Fibroblast of lung (primary cell): ENCODE data around the gene CACNA1S. TPM values are rescaled to one million over a fixed set of nuclear protein-coding genes. Genes with fewer than 3 reads are reported as not detected.

ENCODE experiments used
- DNase-seq, 2 donors: peaks; one replicate each; pipeline versions ENCODE4 v3.0.0 to v3.0.0-alpha.2; 2010; ENCODE audit warnings: low read depth in 2 of 2
- H2AFZ ChIP-seq: 2 replicates; pipeline ENCODE4 v1.5.1; 2012; ENCODE audit warnings: low read length, control low read depth, inconsistent platforms
- H3K27ac ChIP-seq: 2 replicates; pipeline ENCODE4 v1.5.1; 2011; ENCODE audit warnings: low read length, control low read depth; ENCODE audit not compliant: insufficient read depth
- H3K27me3 ChIP-seq: 2 replicates; pipeline ENCODE4 v1.5.1; 2011; ENCODE audit warnings: mild to moderate bottlenecking, low read length; ENCODE audit not compliant: control insufficient read depth, insufficient read depth
- H3K36me3 ChIP-seq: 2 replicates; pipeline ENCODE4 v1.5.1; 2011; ENCODE audit warnings: low read length; ENCODE audit not compliant: control insufficient read depth, insufficient read depth
- H3K4me1 ChIP-seq: 2 replicates; pipeline ENCODE4 v1.5.1; 2011; ENCODE audit warnings: low read length; ENCODE audit not compliant: control insufficient read depth, insufficient read depth; ENCODE audit errors: extremely low read depth
- H3K4me2 ChIP-seq: 2 replicates; pipeline ENCODE4 v1.5.1; 2011; ENCODE audit warnings: low read length, control low read depth; ENCODE audit not compliant: insufficient read depth; ENCODE audit errors: extremely low read depth
- H3K4me3 ChIP-seq, 4 experiments: fragments of 200-600 bp in 1 of 4; sonication (generic) in 1 of 4; replicated peaks in 1 of 4; 2 replicates each; pipeline ENCODE4 v1.5.1; 2011 to 2016; ENCODE audit warnings: low read length in 4 of 4, low read depth in 3 of 4, mild to moderate bottlenecking in 3 of 4, control low read depth in 2 of 4, inconsistent platforms in 1 of 4, mixed read lengths in 1 of 4; ENCODE audit not compliant: insufficient read depth in 1 of 4; ENCODE audit errors: control extremely low read depth in 1 of 4
- H3K79me2 ChIP-seq: 2 replicates; pipeline ENCODE4 v1.5.1; 2012; ENCODE audit warnings: mild to moderate bottlenecking, low read length, inconsistent platforms; ENCODE audit not compliant: control insufficient read depth, insufficient read depth
- H3K9ac ChIP-seq: 2 replicates; pipeline ENCODE4 v1.5.1; 2011; ENCODE audit warnings: mild to moderate bottlenecking, low read length, control low read depth; ENCODE audit not compliant: insufficient read depth
- H3K9me3 ChIP-seq: 2 replicates; pipeline ENCODE4 v1.5.1; 2012; ENCODE audit warnings: low read depth, low read length; ENCODE audit not compliant: control insufficient read depth, insufficient read depth
- H4K20me1 ChIP-seq: 2 replicates; pipeline ENCODE4 v1.5.1; 2011; ENCODE audit warnings: low read length; ENCODE audit not compliant: control insufficient read depth, insufficient read depth; ENCODE audit errors: extremely low read depth
- CTCF ChIP-seq, 2 donors: IDR thresholded peaks in 1 of 2; conservative IDR thresholded peaks in 1 of 2; 1 replicate in 1 of 2; 2 replicates in 1 of 2; pipeline ENCODE4 v1.5.1; 2011 to 2012; ENCODE audit warnings: low read length in 2 of 2, control low read depth in 1 of 2, inconsistent platforms in 1 of 2, low read depth in 1 of 2, mild to moderate bottlenecking in 1 of 2
- EZH2 ChIP-seq: IDR thresholded peaks from 2 replicates; pipeline ENCODE4 v1.5.1; 2012; ENCODE audit warnings: low read length, control low read depth, mild to moderate bottlenecking; ENCODE audit errors: missing control alignments
- polyA plus RNA-seq, 2 donors: library from polyadenylated mRNA; depleted of rRNA in 1 of 2; stranded (reverse) in 1 of 2; unstranded in 1 of 2; fragments of >200 nt; gene quantifications; 2 replicates each; pipeline ENCODE4 v1.2.1, GENCODE V29; 2011 to 2012; ENCODE audit warnings: missing spikeins in 1 of 2
- total RNA-seq: library from RNA; depleted of rRNA; stranded (reverse); fragments of >200 nt; gene quantifications from 2 replicates; pipeline ENCODE4 v1.2.1, GENCODE V29; 2014

CACNA1S gene
- total and polyA plus RNA-seq, 2 donors (not counting 1 experiment from before 2014, with no cell fraction given), result not detected

DNA sequence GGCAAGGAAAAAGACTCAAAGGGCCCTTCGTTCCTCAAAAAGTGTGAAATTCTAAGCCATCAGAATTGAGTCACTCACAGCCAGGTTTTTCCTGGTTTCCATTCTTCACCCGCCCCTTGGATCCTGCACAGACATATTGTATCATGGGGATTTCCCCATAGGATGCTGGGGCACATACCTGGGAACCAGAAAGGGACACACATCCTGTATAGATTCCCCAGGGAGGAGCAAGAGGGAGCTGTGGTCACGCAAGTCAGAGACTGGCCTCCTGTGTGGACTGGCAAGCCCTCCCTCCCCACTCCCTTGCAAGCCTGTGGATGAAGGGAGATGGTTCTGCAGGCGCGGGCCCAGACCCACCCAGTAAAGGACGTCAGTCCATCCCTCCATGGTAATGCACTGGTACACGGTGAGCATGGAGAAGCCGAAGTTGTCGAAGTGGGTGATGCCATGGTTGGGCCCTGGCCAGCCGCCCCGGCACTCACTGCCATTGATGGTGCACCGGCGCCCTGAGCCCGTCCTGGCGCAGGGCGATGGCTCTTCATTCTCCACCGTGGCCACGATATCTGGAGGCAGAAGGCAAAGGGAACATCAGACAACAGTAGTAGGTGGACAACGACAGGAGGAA is 23.2 kb downstream of the CACNA1S start:
- no peak overlapping the region for H3K27ac ChIP-seq
- H4K20me1 ChIP-seq, result no peaks in the 10 kb centered on the region
- no peak for DNase-seq
- no peaks in the 10 kb centered on the region for H3K36me3 ChIP-seq
- no peak overlapping the region for H3K4me3 ChIP-seq
- no peak overlapping the region for H3K4me2 ChIP-seq
- H3K9me3 ChIP-seq, result no peaks in the 10 kb centered on the region
- no peaks in the 10 kb centered on the region for H3K79me2 ChIP-seq
- TF ChIP-seq EZH2, result no peak
- TF ChIP-seq CTCF (conservative IDR thresholded peaks at IDR 0.05 in 1 of 2, IDR thresholded peaks at IDR 0.05 in 1 of 2; ENCODE audit: low read depth in 1 of 2, low read length in 2 of 2), result no peak
- H3K4me1 ChIP-seq, result no peaks in the 10 kb centered on the region
- H3K27me3 ChIP-seq, result peaks cover 20% of the 10 kb centered on the region
- H3K9ac ChIP-seq, result no peak overlapping the region
- no peak overlapping the region for H2AFZ ChIP-seq

DNA sequence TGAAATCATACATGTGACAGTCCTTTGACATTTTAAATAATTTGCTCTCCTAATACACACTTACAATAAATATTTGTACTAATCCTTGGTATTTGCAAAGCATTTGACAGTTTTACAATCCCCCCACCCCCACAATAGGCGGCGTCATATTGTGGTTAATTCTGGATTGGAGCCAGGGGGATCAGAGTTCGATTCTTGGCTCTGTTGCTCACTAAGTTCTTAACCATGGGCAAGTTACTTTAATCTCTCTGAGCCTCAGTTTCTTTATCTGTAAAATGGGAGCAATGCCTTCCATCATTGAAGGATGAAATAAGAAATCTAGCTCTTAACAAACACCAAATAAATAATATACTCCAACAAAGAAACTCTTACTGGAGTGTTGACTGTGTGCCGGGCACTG is 23.8 kb downstream of the CACNA1S start:
- Histone ChIP-seq H3K4me1 (no peaks in the 10 kb centered on the region), H3K79me2 (no peaks in the 10 kb centered on the region), H4K20me1 (no peaks in the 10 kb centered on the region), H3K4me2 (no peak overlapping the region), H3K9ac (no peak overlapping the region), H2AFZ (no peak overlapping the region), H3K4me3 (no peak overlapping the region), H3K9me3 (no peaks in the 10 kb centered on the region), H3K27me3 (peaks cover 15% of the 10 kb centered on the region), H3K36me3 (no peaks in the 10 kb centered on the region), H3K27ac (no peak overlapping the region)
- no peak for DNase-seq
- TF ChIP-seq CTCF (conservative IDR thresholded peaks at IDR 0.05 in 1 of 2, IDR thresholded peaks at IDR 0.05 in 1 of 2; ENCODE audit: low read depth in 1 of 2, low read length in 2 of 2), result no peak
- TF ChIP-seq EZH2, result no peak

GRCh38 chr1:201085902-201086735 is 26.1 kb downstream of the CACNA1S start:
- peak; percentile 10 to 44 for DNase-seq
- H3K4me2 ChIP-seq, result no peak overlapping the region
- no peak overlapping the region for H2AFZ ChIP-seq
- no peak overlapping the region for H3K9ac ChIP-seq
- no peaks in the 10 kb centered on the region for H3K4me1 ChIP-seq
- H4K20me1 ChIP-seq, result no peaks in the 10 kb centered on the region
- H3K27ac ChIP-seq, result no peak overlapping the region
- H3K79me2 ChIP-seq, result no peaks in the 10 kb centered on the region
- no peaks in the 10 kb centered on the region for H3K36me3 ChIP-seq
- TF ChIP-seq CTCF (conservative IDR thresholded peaks at IDR 0.05 in 1 of 2, IDR thresholded peaks at IDR 0.05 in 1 of 2; ENCODE audit: low read depth in 1 of 2, low read length in 2 of 2) (peak; percentile 55 to 67), EZH2 (no peak)
- no peaks in the 10 kb centered on the region for H3K9me3 ChIP-seq
- peaks cover 10% of the 10 kb centered on the region for H3K27me3 ChIP-seq
- H3K4me3 ChIP-seq, result no peak overlapping the region
